A549 (cell line): ENCODE results near the gene FHIT. TPM values are rescaled to one million over a fixed set of nuclear protein-coding genes. Genes with fewer than 3 reads are reported as not detected.
"Not testable (repeated sequence)": the region's sequence is repeated elsewhere in the genome, so short reads cannot be mapped to it uniquely, and the experiment has no call there.

ENCODE experiments used
- ATAC-seq, 2 experiments: fragments of 200-7000 bp in 1 of 2; fragments of >200 bp in 1 of 2; cut with Nextera tagmentation in 1 of 2; cut with Tn5 transposase in 1 of 2; 3 replicates each; pipeline versions ENCODE4 v1.8.0 to v1.9.1; 2018 to 2020; ENCODE audit warnings: mild to moderate bottlenecking in 1 of 2, moderate library complexity in 1 of 2
- CTCF ChIA-PET: fragments of 300-600 bp; sonication (Branson Sonifier 250); formaldehyde crosslinking; extraction: SDS; loops from one replicate; lab custom pipeline; 2021; ENCODE audit warnings: antibody characterized with exemption, inconsistent platforms; lab: Yijun Ruan, JAX
- POLR2A ChIA-PET: fragments of 350-600 bp; formaldehyde crosslinking; extraction: SDS; loops from one replicate; lab custom pipeline; 2021; ENCODE audit warnings: antibody characterized with exemption, inconsistent platforms; lab: Yijun Ruan, JAX
- DNase-seq, 2 experiments: peaks; one replicate each; pipeline versions ENCODE4 v3.0.0 to v3.0.0-alpha.2; 2011 to 2016; ENCODE audit warnings: low read depth in 1 of 2, low spot score in 1 of 2
- FAIRE-seq: peaks from 2 replicates; lab custom pipeline; 2011; peaks lifted over from hg19 to GRCh38; lab: Jason Lieb, UNC
- H3K27ac ChIP-seq, 2 experiments: fragments of >200 bp; sonication (Bioruptor Twin); formaldehyde crosslinking; 3 replicates each; pipeline ENCODE4 v1.5.1; 2016 to 2017
- H3K4me1 ChIP-seq: fragments of >200 bp; sonication (Bioruptor Twin); formaldehyde crosslinking; 3 replicates; pipeline ENCODE4 v1.6.1; 2016
- H3K4me2 ChIP-seq: fragments of >200 bp; sonication (Bioruptor Twin); formaldehyde crosslinking; 3 replicates; pipeline ENCODE4 v1.6.1; 2016
- H3K4me3 ChIP-seq: fragments of >200 bp; sonication (Bioruptor Twin); formaldehyde crosslinking; 3 replicates; pipeline ENCODE4 v1.5.1; 2016
- H3K9me3 ChIP-seq: fragments of >200 bp; sonication (Bioruptor Twin); formaldehyde crosslinking; 3 replicates; pipeline ENCODE4 v1.6.1; 2016
- BCL3 ChIP-seq: fragments of >200 bp; sonication (Bioruptor Twin); formaldehyde crosslinking; IDR thresholded peaks from 3 replicates; pipeline ENCODE4 v1.6.1; 2016
- CBX2 ChIP-seq: fragments of 200-600 bp; sonication (generic); IDR thresholded peaks from 2 replicates; pipeline ENCODE4 v1.6.1; 2016; ENCODE audit warnings: low read depth, mild to moderate bottlenecking, borderline replicate concordance
- CBX8 ChIP-seq: fragments of 200-600 bp; sonication (generic); IDR thresholded peaks from 2 replicates; pipeline ENCODE4 v1.6.1; 2016
- CEBPB ChIP-seq, 2 experiments: fragments of >200 bp in 1 of 2; sonication (Bioruptor Twin) in 1 of 2; formaldehyde crosslinking in 1 of 2; IDR thresholded peaks; 2 replicates each; pipeline ENCODE4 v1.6.1; 2012 to 2016
- CHD2 ChIP-seq: fragments of 150-350 bp; IDR thresholded peaks from 2 replicates; pipeline ENCODE4 v1.6.1; 2014; ENCODE audit warnings: low read length; ENCODE audit not compliant: partially characterized antibody
- CHD4 ChIP-seq: fragments of 200-600 bp; sonication (generic); IDR thresholded peaks from 2 replicates; pipeline ENCODE4 v1.6.1; 2016; ENCODE audit warnings: antibody characterized with exemption, mild to moderate bottlenecking, borderline replicate concordance
- EHF ChIP-seq: fragments of 250-450 bp; sonication (Bioruptor Pico); IDR thresholded peaks from 2 replicates; pipeline ENCODE4 v1.5.0; 2020; ENCODE audit warnings: mild to moderate bottlenecking
- EHMT2 ChIP-seq: fragments of 200-600 bp; sonication (generic); IDR thresholded peaks from 2 replicates; pipeline ENCODE4 v1.6.1; 2016; ENCODE audit warnings: antibody characterized with exemption, low read depth, mild to moderate bottlenecking, moderate library complexity
- EP300 ChIP-seq, 2 experiments: fragments of >200 bp; sonication (Bioruptor Twin); formaldehyde crosslinking; IDR thresholded peaks; 2 replicates in 1 of 2; 3 replicates in 1 of 2; pipeline ENCODE4 v1.6.1; 2016 to 2017
- ESRRA ChIP-seq: fragments of 150-350 bp; IDR thresholded peaks from 2 replicates; pipeline ENCODE4 v1.6.1; 2014; ENCODE audit warnings: mild to moderate bottlenecking, low read length, borderline replicate concordance
- HES2 ChIP-seq: fragments of >200 bp; sonication (Bioruptor Twin); formaldehyde crosslinking; IDR thresholded peaks from 2 replicates; pipeline ENCODE4 v1.6.1; 2016
- HOXA7 ChIP-seq: fragments of 250-450 bp; sonication (Bioruptor Pico); IDR thresholded peaks from 2 replicates; pipeline ENCODE4 v1.5.0; 2020; ENCODE audit warnings: mild to moderate bottlenecking, moderate library complexity
- KDM1A ChIP-seq: fragments of 200-600 bp; sonication (generic); IDR thresholded peaks from 2 replicates; pipeline ENCODE4 v1.6.1; 2016; ENCODE audit warnings: low read depth, mild to moderate bottlenecking
- KDM5A ChIP-seq: fragments of 200-600 bp; sonication (generic); IDR thresholded peaks from 2 replicates; pipeline ENCODE4 v1.6.1; 2016; ENCODE audit warnings: antibody characterized with exemption, mild to moderate bottlenecking
- MYC ChIP-seq: IDR thresholded peaks from 2 replicates; pipeline ENCODE4 v1.6.1; 2012; ENCODE audit warnings: mild to moderate bottlenecking, inconsistent platforms, low read length, improper control_type of control experiment, borderline replicate concordance
- NFE2L2 ChIP-seq: fragments of 150-350 bp; conservative IDR thresholded peaks from 2 replicates; pipeline ENCODE4 v1.6.1; 2014; ENCODE audit warnings: low read length
- POLR2A ChIP-seq: IDR thresholded peaks from 2 replicates; pipeline ENCODE4 v1.6.1; 2012; ENCODE audit warnings: mild to moderate bottlenecking, low read length
- RAD21 ChIP-seq, 2 experiments: fragments of >200 bp in 1 of 2; sonication (Bioruptor Twin) in 1 of 2; formaldehyde crosslinking in 1 of 2; IDR thresholded peaks in 1 of 2; conservative IDR thresholded peaks in 1 of 2; 2 replicates in 1 of 2; 3 replicates in 1 of 2; pipeline ENCODE4 v1.6.1; 2012 to 2018; ENCODE audit warnings: inconsistent platforms in 1 of 2
- RARB ChIP-seq: fragments of 250-450 bp; sonication (Bioruptor Pico); IDR thresholded peaks from 2 replicates; pipeline ENCODE4 v1.8.0; 2021; ENCODE audit warnings: mild to moderate bottlenecking, moderate library complexity
- RFX5 ChIP-seq: fragments of 450-650 bp; IDR thresholded peaks from 2 replicates; pipeline ENCODE4 v1.7.1; 2014; ENCODE audit warnings: antibody characterized with exemption, mild to moderate bottlenecking, moderate library complexity
- SMC3 ChIP-seq: fragments of >200 bp; sonication (Bioruptor Twin); formaldehyde crosslinking; IDR thresholded peaks from 3 replicates; pipeline ENCODE4 v1.6.1; 2018; ENCODE audit warnings: inconsistent platforms
- TFCP2L1 ChIP-seq: fragments of 250-450 bp; sonication (Bioruptor Pico); IDR thresholded peaks from 2 replicates; pipeline ENCODE4 v1.5.0; 2021; ENCODE audit warnings: mild to moderate bottlenecking
- TP53 ChIP-seq: fragments of 250-450 bp; sonication (Bioruptor Pico); IDR thresholded peaks from 2 replicates; pipeline ENCODE4 v1.5.0; 2021; ENCODE audit warnings: mild to moderate bottlenecking, moderate library complexity
- ZC3H11A ChIP-seq: fragments of 450-650 bp; IDR thresholded peaks from 2 replicates; pipeline ENCODE4 v1.6.1; 2014; ENCODE audit warnings: antibody characterized with exemption, mild to moderate bottlenecking
- ZFP36 ChIP-seq: fragments of 450-650 bp; IDR thresholded peaks from 2 replicates; pipeline ENCODE4 v1.6.1; 2014; ENCODE audit warnings: borderline replicate concordance; ENCODE audit not compliant: partially characterized antibody
- WGBS: methylation state at CpG from one replicate; pipeline ENCODE4 v1.1.6; 2017; ENCODE audit errors: missing lambda C conversion rate; 5-methylcytosine and 5-hydroxymethylcytosine counted together
- polyA plus RNA-seq, 4 experiments: library from polyadenylated mRNA; depleted of rRNA in 3 of 4; stranded (reverse); fragments of >200 nt; fragmentation: RNase III in 1 of 4; extraction: RNeasy Plus Mini Kit Qiagen cat#74134 plus additional on column Dnase treatment in 1 of 4; gene quantifications; 2 replicates in 3 of 4; 3 replicates in 1 of 4; pipeline ENCODE4 v1.2.3, GENCODE V29; 2011 to 2017
- TF ChIP-seq, protein P1 (sequence below): fragments of 200-600 bp; sonication (generic); IDR thresholded peaks from 2 replicates; pipeline ENCODE4 v1.6.1; 2016; ENCODE audit warnings: antibody characterized with exemption, mild to moderate bottlenecking, moderate library complexity
- TF ChIP-seq, protein P2 (sequence below): fragments of 250-450 bp; sonication (Bioruptor Pico); IDR thresholded peaks from 2 replicates; pipeline ENCODE4 v1.5.0; 2020; ENCODE audit warnings: low read depth, mild to moderate bottlenecking, moderate library complexity
- TF ChIP-seq, protein P3 (sequence below): IDR thresholded peaks from 2 replicates; pipeline ENCODE4 v1.6.1; 2012; ENCODE audit warnings: low read depth, borderline replicate concordance

FHIT gene
- polyA plus RNA-seq, 2 of the 4 experiments (the other 2 are of a cell fraction): 0.76 to 0.92 TPM

GRCh38 chr3:61066800-61067199, 184.5 kb downstream of the FHIT start:
- FAIRE-seq (no peak), ATAC-seq (no peak), DNase-seq (no peak)
- ChIA-PET CTCF (no interaction called here), POLR2A (no interaction called here)
- WGBS: 48% methylated on average over 2 of the region's 2 CpGs
- Histone ChIP-seq H3K4me1 (no peaks in the 10 kb centered on the region), H3K4me3 (no peak overlapping the region), H3K4me2 (no peak overlapping the region), H3K27ac (no peak overlapping the region), H3K9me3 (no peaks in the 10 kb centered on the region)
- TF ChIP-seq EHF (CRISPR knock-in tag) (no peak), RARB (CRISPR knock-in tag) (no peak), ESRRA (no peak), KDM5A (no peak), CBX2 (no peak), RAD21 (conservative IDR thresholded peaks at IDR 0.05 in 1 of 2, IDR thresholded peaks at IDR 0.05 in 1 of 2) (no peak), POLR2A (no peak), ZFP36 (no peak), TFCP2L1 (no peak), TP53 (CRISPR knock-in tag) (no peak), KDM1A (no peak), EHMT2 (no peak), NFE2L2 (no peak), HOXA7 (CRISPR knock-in tag) (no peak), RFX5 (no peak), HES2 (no peak)
- TF ChIP-seq, protein P1, sequence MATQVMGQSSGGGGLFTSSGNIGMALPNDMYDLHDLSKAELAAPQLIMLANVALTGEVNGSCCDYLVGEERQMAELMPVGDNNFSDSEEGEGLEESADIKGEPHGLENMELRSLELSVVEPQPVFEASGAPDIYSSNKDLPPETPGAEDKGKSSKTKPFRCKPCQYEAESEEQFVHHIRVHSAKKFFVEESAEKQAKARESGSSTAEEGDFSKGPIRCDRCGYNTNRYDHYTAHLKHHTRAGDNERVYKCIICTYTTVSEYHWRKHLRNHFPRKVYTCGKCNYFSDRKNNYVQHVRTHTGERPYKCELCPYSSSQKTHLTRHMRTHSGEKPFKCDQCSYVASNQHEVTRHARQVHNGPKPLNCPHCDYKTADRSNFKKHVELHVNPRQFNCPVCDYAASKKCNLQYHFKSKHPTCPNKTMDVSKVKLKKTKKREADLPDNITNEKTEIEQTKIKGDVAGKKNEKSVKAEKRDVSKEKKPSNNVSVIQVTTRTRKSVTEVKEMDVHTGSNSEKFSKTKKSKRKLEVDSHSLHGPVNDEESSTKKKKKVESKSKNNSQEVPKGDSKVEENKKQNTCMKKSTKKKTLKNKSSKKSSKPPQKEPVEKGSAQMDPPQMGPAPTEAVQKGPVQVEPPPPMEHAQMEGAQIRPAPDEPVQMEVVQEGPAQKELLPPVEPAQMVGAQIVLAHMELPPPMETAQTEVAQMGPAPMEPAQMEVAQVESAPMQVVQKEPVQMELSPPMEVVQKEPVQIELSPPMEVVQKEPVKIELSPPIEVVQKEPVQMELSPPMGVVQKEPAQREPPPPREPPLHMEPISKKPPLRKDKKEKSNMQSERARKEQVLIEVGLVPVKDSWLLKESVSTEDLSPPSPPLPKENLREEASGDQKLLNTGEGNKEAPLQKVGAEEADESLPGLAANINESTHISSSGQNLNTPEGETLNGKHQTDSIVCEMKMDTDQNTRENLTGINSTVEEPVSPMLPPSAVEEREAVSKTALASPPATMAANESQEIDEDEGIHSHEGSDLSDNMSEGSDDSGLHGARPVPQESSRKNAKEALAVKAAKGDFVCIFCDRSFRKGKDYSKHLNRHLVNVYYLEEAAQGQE: no peak
- TF ChIP-seq, all 56 proteins: peak for 0

GRCh38 chr3:61066222-61066621, 185.0 kb downstream of the FHIT start:
- H3K27ac ChIP-seq, FAIRE-seq, DNase-seq, H3K9me3 ChIP-seq, POLR2A ChIA-PET, H3K4me3 ChIP-seq, H3K4me1 ChIP-seq, H3K4me2 ChIP-seq, ATAC-seq: not testable (repeated sequence)
- 56% methylated on average over 2 of the region's 2 CpGs for WGBS
- CTCF ChIA-PET: interaction anchor here (0.6 kb wide), 1 partner anchor 143 kb away, joined by 5 read pairs; no protein-coding TSS in a partner anchor

GRCh38 chr3:61065451-61066011, 185.7 kb downstream of the FHIT start:
- DNase-seq (no peak), ATAC-seq (no peak)
- 76% methylated on average over 3 of the region's 3 CpGs for WGBS

More at GRCh38 chr3:61065451-61066011, 185.7 kb downstream of the FHIT start:
- ChIA-PET CTCF (interaction anchor here (0.6 kb wide), 1 partner anchor 142 kb away, joined by 5 read pairs; no protein-coding TSS in a partner anchor), POLR2A (no interaction called here)
- Histone ChIP-seq H3K9me3 (no peaks in the 10 kb centered on the region), H3K4me2 (no peak overlapping the region), H3K4me1 (no peaks in the 10 kb centered on the region), H3K4me3 (no peak overlapping the region), H3K27ac (no peak overlapping the region)
- no peak for FAIRE-seq
- TF ChIP-seq, protein P2, sequence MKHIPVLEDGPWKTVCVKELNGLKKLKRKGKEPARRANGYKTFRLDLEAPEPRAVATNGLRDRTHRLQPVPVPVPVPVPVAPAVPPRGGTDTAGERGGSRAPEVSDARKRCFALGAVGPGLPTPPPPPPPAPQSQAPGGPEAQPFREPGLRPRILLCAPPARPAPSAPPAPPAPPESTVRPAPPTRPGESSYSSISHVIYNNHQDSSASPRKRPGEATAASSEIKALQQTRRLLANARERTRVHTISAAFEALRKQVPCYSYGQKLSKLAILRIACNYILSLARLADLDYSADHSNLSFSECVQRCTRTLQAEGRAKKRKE (CRISPR knock-in tag): no peak
- TF ChIP-seq EHMT2: no peak
- no peak for TF ChIP-seq CBX2
- no peak for TF ChIP-seq CBX8
- no peak for TF ChIP-seq CEBPB (IDR thresholded peaks at IDR 0.05)
- no peak for TF ChIP-seq BCL3
- TF ChIP-seq ZC3H11A: no peak
- TF ChIP-seq SMC3: no peak
- TF ChIP-seq CHD2: no peak
- TF ChIP-seq MYC: no peak
- TF ChIP-seq CHD4: no peak
- TF ChIP-seq EP300 (IDR thresholded peaks at IDR 0.05): no peak
- TF ChIP-seq, protein P3, sequence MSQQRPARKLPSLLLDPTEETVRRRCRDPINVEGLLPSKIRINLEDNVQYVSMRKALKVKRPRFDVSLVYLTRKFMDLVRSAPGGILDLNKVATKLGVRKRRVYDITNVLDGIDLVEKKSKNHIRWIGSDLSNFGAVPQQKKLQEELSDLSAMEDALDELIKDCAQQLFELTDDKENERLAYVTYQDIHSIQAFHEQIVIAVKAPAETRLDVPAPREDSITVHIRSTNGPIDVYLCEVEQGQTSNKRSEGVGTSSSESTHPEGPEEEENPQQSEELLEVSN: no peak
- TF ChIP-seq KDM1A: no peak
